Keratinocyte (primary cell): Measurements from ENCODE around the gene RUNX1.

ENCODE experiments used
- EZH2 ChIP-seq: IDR thresholded peaks from one replicate; pipeline ENCODE4 v1.6.1; 2012; ENCODE audit warnings: inconsistent platforms, mild to moderate bottlenecking, low read length, moderate library complexity
- TF ChIP-seq, protein P1 (sequence below), 3 experiments: IDR thresholded peaks in 1 of 3; conservative IDR thresholded peaks in 1 of 3; optimal IDR thresholded peaks in 1 of 3; 2 replicates in 2 of 3; 3 replicates in 1 of 3; pipeline versions ENCODE3 to v1.5.1; 2011; ENCODE audit warnings: low read length in 3 of 3, mild to moderate bottlenecking in 3 of 3, moderate library complexity in 2 of 3, control low read depth in 1 of 3, inconsistent platforms in 1 of 3; ENCODE audit not compliant: insufficient read depth in 2 of 3; ENCODE audit errors: extremely low read depth in 1 of 3

GRCh38 chr21:34952701-34953100 is 96.4 kb downstream of the RUNX1 start:
- TF ChIP-seq EZH2: no peak
- TF ChIP-seq, protein P1, sequence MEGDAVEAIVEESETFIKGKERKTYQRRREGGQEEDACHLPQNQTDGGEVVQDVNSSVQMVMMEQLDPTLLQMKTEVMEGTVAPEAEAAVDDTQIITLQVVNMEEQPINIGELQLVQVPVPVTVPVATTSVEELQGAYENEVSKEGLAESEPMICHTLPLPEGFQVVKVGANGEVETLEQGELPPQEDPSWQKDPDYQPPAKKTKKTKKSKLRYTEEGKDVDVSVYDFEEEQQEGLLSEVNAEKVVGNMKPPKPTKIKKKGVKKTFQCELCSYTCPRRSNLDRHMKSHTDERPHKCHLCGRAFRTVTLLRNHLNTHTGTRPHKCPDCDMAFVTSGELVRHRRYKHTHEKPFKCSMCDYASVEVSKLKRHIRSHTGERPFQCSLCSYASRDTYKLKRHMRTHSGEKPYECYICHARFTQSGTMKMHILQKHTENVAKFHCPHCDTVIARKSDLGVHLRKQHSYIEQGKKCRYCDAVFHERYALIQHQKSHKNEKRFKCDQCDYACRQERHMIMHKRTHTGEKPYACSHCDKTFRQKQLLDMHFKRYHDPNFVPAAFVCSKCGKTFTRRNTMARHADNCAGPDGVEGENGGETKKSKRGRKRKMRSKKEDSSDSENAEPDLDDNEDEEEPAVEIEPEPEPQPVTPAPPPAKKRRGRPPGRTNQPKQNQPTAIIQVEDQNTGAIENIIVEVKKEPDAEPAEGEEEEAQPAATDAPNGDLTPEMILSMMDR (optimal IDR thresholded peaks at IDR 0.05 in 1 of 3, IDR thresholded peaks at IDR 0.05 in 1 of 3, conservative IDR thresholded peaks at IDR 0.05 in 1 of 3; ENCODE audit: extremely low read depth in 1 of 3, insufficient read depth in 2 of 3, low read length in 3 of 3): no peak
